K562 (cell line): ENCODE data around the gene DMGDH. TPM values are rescaled to one million over a fixed set of nuclear protein-coding genes. Genes with fewer than 3 reads are reported as not detected.

Experiments used
- ATF2 ChIP-seq: sonication (generic); formaldehyde crosslinking; IDR thresholded peaks from 2 replicates; pipeline ENCODE4 v1.8.1; 2022; ENCODE audit warnings: missing genetic modification reagents
- DPF2 ChIP-seq: fragments of 450-650 bp; IDR thresholded peaks from 2 replicates; pipeline ENCODE4 v1.6.1; 2016
- ETV6 ChIP-seq, 3 experiments: fragments of 150-350 bp in 1 of 3; sonication (generic) in 1 of 3; formaldehyde crosslinking in 1 of 3; IDR thresholded peaks; 2 replicates each; pipeline versions ENCODE4 v1.6.1 to v1.8.0; 2014 to 2022; ENCODE audit warnings: borderline replicate concordance in 2 of 3, low read depth in 2 of 3, antibody characterized with exemption in 1 of 3, low read length in 1 of 3, mild to moderate bottlenecking in 1 of 3, missing genetic modification reagents in 1 of 3
- GTF2B ChIP-seq: IDR thresholded peaks from 2 replicates; pipeline ENCODE4 v1.6.1; 2011; ENCODE audit not compliant: insufficient read length; ENCODE audit errors: extremely low read depth
- HNRNPL ChIP-seq: fragments of 200-400 bp; formaldehyde crosslinking; IDR thresholded peaks from 2 replicates; pipeline ENCODE4 v1.6.1; 2017; ENCODE audit warnings: low read depth, mild to moderate bottlenecking, low read length
- MXI1 ChIP-seq: IDR thresholded peaks from 2 replicates; pipeline ENCODE4 v1.6.1; 2011; ENCODE audit warnings: low read depth, mild to moderate bottlenecking, improper control_type of control experiment, low read length
- RB1 ChIP-seq: fragments of 450-650 bp; IDR thresholded peaks from 2 replicates; pipeline ENCODE4 v1.6.1; 2017; ENCODE audit warnings: low read depth, mild to moderate bottlenecking
- TEAD1 ChIP-seq, 2 experiments: fragments of 450-650 bp in 1 of 2; sonication (generic) in 1 of 2; formaldehyde crosslinking; IDR thresholded peaks; 2 replicates each; pipeline versions ENCODE4 v1.4.0 to v1.8.0; 2020 to 2022; ENCODE audit warnings: mild to moderate bottlenecking in 2 of 2, missing genetic modification reagents in 1 of 2
- ZNF23 ChIP-seq: fragments of 250-450 bp; sonication (Bioruptor Pico); IDR thresholded peaks from 2 replicates; pipeline ENCODE4 v1.4.0; 2020; ENCODE audit warnings: mild to moderate bottlenecking
- ZNF318 ChIP-seq, 2 experiments: fragments of 450-650 bp; IDR thresholded peaks; 2 replicates each; pipeline ENCODE4 v1.6.1; 2016; ENCODE audit warnings: mild to moderate bottlenecking in 2 of 2, borderline replicate concordance in 1 of 2, low read depth in 1 of 2, moderate library complexity in 1 of 2
- ZNF57 ChIP-seq: fragments of 450-650 bp; formaldehyde crosslinking; IDR thresholded peaks from 2 replicates; pipeline ENCODE4 v1.4.0; 2020; ENCODE audit warnings: mild to moderate bottlenecking, moderate library complexity
- polyA plus RNA-seq, 8 experiments: library from polyadenylated mRNA; depleted of rRNA in 4 of 8; stranded (reverse) in 5 of 8; unstranded in 3 of 8; fragments of >200 nt; fragmentation: Nextera tagmentation in 2 of 8; fragmentation: Illumina TruSeq in 1 of 8; extraction: Ambion mirVana in 2 of 8; extraction: Trizol in 1 of 8; gene quantifications; 2 replicates each; pipeline versions ENCODE4 v1.2.1 to v1.2.3, GENCODE V29; 2011 to 2014; ENCODE audit warnings: inconsistent platforms in 1 of 8, missing spikeins in 1 of 8
- total RNA-seq, 7 experiments: library from RNA; depleted of rRNA in 6 of 7; stranded (reverse); fragments of >200 nt in 6 of 7; fragmentation: Illumina TruSeq in 2 of 7; extraction: Trizol in 2 of 7; gene quantifications; 2 replicates each; pipeline versions ENCODE4 v1.2.1 to v1.2.3, GENCODE V29; 2011 to 2021; ENCODE audit warnings: low replicate concordance in 1 of 7

Gene DMGDH
- total and polyA plus RNA-seq, 9 of the 15 experiments (the other 6 are each of a cell fraction or from before 2014, with no cell fraction given), result 0.13 to 0.58 TPM; not detected in 7

GRCh38 chr5:79056847-79057246 is 12.6 kb downstream of the DMGDH start (continued):
- TF ChIP-seq ZNF318 (IDR thresholded peaks at IDR 0.05; ENCODE audit: borderline replicate concordance in 1 of 2, low read depth in 1 of 2), result no peak
- no peak for TF ChIP-seq MXI1
- TF ChIP-seq TEAD1 (CRISPR knock-in tag; IDR thresholded peaks at IDR 0.05), result no peak
- TF ChIP-seq DPF2, result no peak
- no peak for TF ChIP-seq ZNF23
- TF ChIP-seq RB1, result no peak
- TF ChIP-seq HNRNPL, result no peak
- TF ChIP-seq ZNF57, result no peak
- TF ChIP-seq GTF2B, result no peak
- no peak for TF ChIP-seq ETV6 (IDR thresholded peaks at IDR 0.05; ENCODE audit: borderline replicate concordance in 1 of 2, low read depth in 2 of 2, low read length in 1 of 2)
- no peak for TF ChIP-seq ETV6 (CRISPR knock-in tag; IDR thresholded peaks at IDR 0.05; ENCODE audit: borderline replicate concordance)
- TF ChIP-seq ATF2, result no peak
- TF ChIP-seq, all 486 proteins: peak for 0
